GM12878 (cell line): Measurements from ENCODE around the gene SPATA3.

Experiments used
- BHLHE40 ChIP-seq, 2 experiments: fragments of 450-650 bp in 1 of 2; IDR thresholded peaks; 2 replicates each; pipeline ENCODE4 v1.6.1; 2011 to 2017; ENCODE audit warnings: low read depth in 2 of 2, borderline replicate concordance in 1 of 2, improper control_type of control experiment in 1 of 2, low read length in 1 of 2, mild to moderate bottlenecking in 1 of 2
- GABPA ChIP-seq: IDR thresholded peaks from 2 replicates; pipeline ENCODE4 v1.6.1; 2014; ENCODE audit warnings: antibody characterized with exemption, low read depth, mild to moderate bottlenecking, inconsistent platforms
- ZNF24 ChIP-seq: fragments of 450-650 bp; IDR thresholded peaks from 2 replicates; pipeline ENCODE4 v1.6.1; 2017; ENCODE audit warnings: antibody characterized with exemption, mild to moderate bottlenecking

- TF ChIP-seq GABPA (no peak), BHLHE40 (IDR thresholded peaks at IDR 0.05; ENCODE audit: borderline replicate concordance in 1 of 2, low read depth in 2 of 2, low read length in 1 of 2) (no peak), ZNF24 (no peak)
These were observed 13.4 kb upstream of the SPATA3 start for GRCh38 chr2:230982528-230982927.
